Activated CD4-positive, alpha-beta T cell treated with anti-CD3 and anti-CD28 coated beads for 36 hours (primary cell): Measurements from ENCODE around the gene GLTPD2. TPM values are rescaled to one million over a fixed set of nuclear protein-coding genes. Genes with fewer than 3 reads are reported as not detected.

Source experiments
- ATAC-seq: fragments of 200-7000 bp; cut with Tn5 transposase; one replicate; pipeline ENCODE4 v1.10.0; 2021; ENCODE audit warnings: mild to moderate bottlenecking, moderate library complexity
- CTCF ChIA-PET: fragments of 350-600 bp; sonication (Branson Sonifier 250); formaldehyde crosslinking; loops from one replicate; lab custom pipeline; 2021; ENCODE audit warnings: antibody characterized with exemption; lab: Charles Lee
- POLR2A ChIA-PET: fragments of 350-600 bp; sonication (Branson Sonifier 250); formaldehyde crosslinking; loops from one replicate; lab custom pipeline; 2021; ENCODE audit warnings: antibody characterized with exemption, inconsistent platforms; lab: Charles Lee
- DNase-seq: peaks from one replicate; pipeline ENCODE4 v3.0.0-alpha.2; 2020
- H3K27ac Mint-ChIP-seq: one replicate; pipeline ENCODE4 v1.8.0; 2021; ENCODE audit warnings: mixed read lengths
- H3K27me3 Mint-ChIP-seq: one replicate; pipeline ENCODE4 v1.8.0; 2021; ENCODE audit warnings: mixed read lengths
- H3K36me3 Mint-ChIP-seq: one replicate; pipeline ENCODE4 v1.8.0; 2021; ENCODE audit warnings: low read depth, mixed read lengths
- H3K4me1 Mint-ChIP-seq: one replicate; pipeline ENCODE4 v1.8.0; 2021; ENCODE audit warnings: mixed read lengths
- H3K4me3 Mint-ChIP-seq: one replicate; pipeline ENCODE4 v1.8.0; 2021; ENCODE audit warnings: mild to moderate bottlenecking, moderate library complexity, mixed read lengths
- H3K9me3 Mint-ChIP-seq: one replicate; pipeline ENCODE4 v1.8.0; 2021; ENCODE audit warnings: low read depth, mixed read lengths
- intact Hi-C, 2 experiments: fragments of 100-400 bp; cut with DNase I in 1 of 2; cut with micrococcal nuclease in 1 of 2; formaldehyde crosslinking; loops; one replicate each; pipeline versions ENCODE4 v1.14.2 to v1.15.1; 2022 to 2024; cut with DNase I, micrococcal nuclease
- total RNA-seq, 2 experiments: library from RNA; stranded (reverse); gene quantifications; one replicate each; pipeline ENCODE4 v1.2.3, GENCODE V29; 2021

The GLTPD2 gene
- total RNA-seq, 2 experiments from 2014 or later: not detected

DNA sequence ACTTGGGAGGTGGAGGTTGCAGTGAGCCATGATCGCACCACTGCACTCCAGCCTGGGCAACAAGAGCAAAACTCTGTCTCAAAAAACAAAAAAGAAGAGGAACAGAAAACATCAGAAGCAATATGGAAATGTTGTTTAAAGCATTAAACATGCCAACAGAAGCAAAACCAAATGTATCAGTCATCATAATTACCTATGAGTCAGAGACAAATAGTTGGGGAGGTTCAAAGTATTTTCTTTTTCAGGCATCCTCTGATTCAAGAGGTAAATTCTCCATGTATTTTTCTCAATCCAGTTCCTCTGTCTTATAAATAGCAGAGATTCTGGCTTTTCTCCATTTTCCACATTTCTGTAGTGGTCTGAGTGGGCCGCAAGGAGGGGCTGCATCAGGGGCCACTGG is 19.1 kb upstream of the GLTPD2 start:
- Mint-ChIP-seq H3K27me3 (peaks cover 7% of the 10 kb centered on the region), H3K4me3 (no peak overlapping the region), H3K27ac (no peak overlapping the region), H3K4me1 (peaks cover 13% of the 10 kb centered on the region), H3K9me3 (no peaks in the 10 kb centered on the region), H3K36me3 (no peaks in the 10 kb centered on the region)
- DNase-seq: no peak
- peak; percentile 47 for ATAC-seq
- intact Hi-C loops: no loop called here
- CTCF ChIA-PET: interaction anchor here (1.6 kb wide), 1 partner anchor 13 kb away, joined by 3 read pairs; no protein-coding TSS in a partner anchor
- POLR2A ChIA-PET: no interaction called here

DNA sequence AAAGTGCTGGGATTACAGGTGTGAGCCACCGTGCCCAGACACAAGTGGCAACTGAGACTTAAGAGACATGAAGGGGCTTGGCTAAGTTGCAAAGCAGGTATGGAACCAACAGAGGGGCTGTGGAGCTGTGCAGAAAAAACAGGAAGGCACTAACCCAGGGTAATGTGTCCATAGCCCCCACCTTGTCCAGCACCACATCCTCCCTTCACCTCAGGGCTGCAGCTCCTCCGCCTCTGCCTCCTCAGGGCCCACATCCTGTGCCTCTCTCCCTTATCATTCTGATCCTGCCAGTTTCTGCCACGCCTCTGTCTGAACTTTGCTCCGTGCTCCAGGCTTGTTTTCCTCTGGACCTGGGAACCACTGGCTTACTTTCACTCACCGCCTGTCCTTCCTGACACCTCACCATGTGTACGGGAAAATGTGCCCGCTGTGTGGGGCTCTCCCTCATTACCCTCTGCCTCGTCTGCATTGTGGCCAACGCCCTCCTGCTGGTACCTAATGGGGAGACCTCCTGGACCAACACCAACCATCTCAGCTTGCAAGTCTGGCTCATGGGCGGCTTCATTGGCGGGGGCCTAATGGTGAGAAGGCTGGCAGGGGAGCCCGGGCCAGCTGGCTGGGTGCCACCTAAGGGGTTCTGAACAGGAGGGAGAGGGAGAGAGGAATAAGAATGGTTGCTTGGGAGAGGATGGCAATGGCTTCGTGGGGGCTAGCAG is 17.1 kb upstream of the GLTPD2 start, which contains the start of gene TM4SF5:
Gene TM4SF5 (plus strand): TSS at position 368 of the 716 bp plus-strand sequence. CDS start 37 bp downstream, at position 405.
- Mint-ChIP-seq H3K9me3 (no peaks in the 10 kb centered on the region), H3K4me1 (peaks cover 13% of the 10 kb centered on the region), H3K4me3 (no peak within 1 kb of the TSS), H3K27ac (no peak within 1 kb of the TSS), H3K27me3 (peaks cover 7% of the 10 kb centered on the region), H3K36me3 (no peaks in the 10 kb centered on the region)
- peak; percentile 17 for DNase-seq
- ChIA-PET CTCF (no interaction called here), POLR2A (no interaction called here)
- ATAC-seq: peak; percentile 60
- intact Hi-C loops: no loop called here

DNA sequence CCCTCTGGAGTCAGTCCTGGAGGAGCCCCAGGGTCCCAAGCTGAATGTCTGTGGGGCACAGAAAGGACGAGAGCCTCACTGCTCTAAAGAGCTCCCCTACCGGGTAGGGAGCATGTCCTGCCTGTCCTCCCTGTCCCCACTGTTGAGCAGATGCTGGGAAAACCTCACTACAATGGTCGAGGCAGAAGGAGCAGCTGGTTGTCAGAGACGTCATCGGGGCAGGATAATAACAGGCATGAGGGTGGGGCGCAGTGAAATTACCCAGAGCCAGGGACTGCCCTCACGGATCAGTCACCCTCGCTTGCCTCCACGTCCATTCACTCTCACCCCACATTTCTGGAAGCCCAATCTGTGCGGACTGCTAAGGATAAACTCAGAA is 16.5 kb upstream of the GLTPD2 start:
- Mint-ChIP-seq H3K9me3 (no peaks in the 10 kb centered on the region), H3K4me3 (no peak overlapping the region), H3K36me3 (no peaks in the 10 kb centered on the region), H3K27ac (no peak overlapping the region), H3K27me3 (peaks cover 7% of the 10 kb centered on the region), H3K4me1 (peaks cover 13% of the 10 kb centered on the region)
- intact Hi-C loops: no loop called here
- no peak for ATAC-seq
- ChIA-PET CTCF (no interaction called here), POLR2A (no interaction called here)
- no peak for DNase-seq

DNA sequence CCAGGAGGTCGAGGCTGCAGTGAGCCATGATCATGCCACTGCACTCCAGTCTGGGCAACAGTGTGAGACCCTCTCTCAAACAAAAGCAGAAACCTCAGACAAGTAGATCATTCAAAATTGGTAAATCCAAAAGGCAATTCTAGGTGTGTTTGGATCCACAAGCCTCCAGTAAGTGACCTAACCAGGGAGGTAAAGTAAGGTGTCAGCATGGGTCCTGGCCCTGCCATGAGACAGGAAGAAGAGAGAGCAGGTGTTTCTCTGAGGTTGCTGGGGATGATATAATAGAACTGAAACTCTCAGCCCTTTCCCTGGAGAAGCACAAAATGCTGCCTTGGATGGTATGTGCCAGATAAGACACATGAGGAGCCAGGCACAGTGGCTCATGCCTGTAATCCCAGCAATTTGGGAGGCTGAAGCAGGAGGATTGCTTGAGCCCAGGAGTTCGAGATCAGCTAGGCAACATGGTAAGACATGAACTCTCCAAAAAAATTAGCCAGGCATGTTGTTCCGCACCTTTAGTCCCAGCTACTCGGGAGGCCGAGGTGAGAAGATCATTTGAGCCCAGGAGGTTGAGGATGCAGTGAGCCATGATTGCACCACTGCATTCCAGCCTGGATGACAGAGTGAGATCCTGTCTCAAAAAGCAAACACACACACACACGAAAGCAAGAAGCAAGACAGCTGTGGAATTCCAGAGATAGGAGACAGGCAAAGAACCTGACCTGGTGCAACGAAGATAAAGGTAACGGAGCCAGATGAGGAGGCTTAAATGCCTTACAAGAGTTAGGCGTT is 10.6 kb upstream of the GLTPD2 start:
- no peaks in the 10 kb centered on the region for H3K9me3 Mint-ChIP-seq
- intact Hi-C loops: no loop called here
- no peak overlapping the region for H3K27ac Mint-ChIP-seq
- ATAC-seq: no peak
- H3K4me1 Mint-ChIP-seq: no peaks in the 10 kb centered on the region
- H3K27me3 Mint-ChIP-seq: peaks cover 22% of the 10 kb centered on the region
- DNase-seq: no peak
- H3K4me3 Mint-ChIP-seq: no peak overlapping the region
- POLR2A ChIA-PET: interaction anchor here (1.3 kb wide), 1 partner anchor 12 kb away, joined by 3 read pairs; no protein-coding TSS in a partner anchor
- no peaks in the 10 kb centered on the region for H3K36me3 Mint-ChIP-seq
- CTCF ChIA-PET: interaction anchor here (0.5 kb wide), 1 partner anchor 147 kb away, joined by 3 read pairs; no protein-coding TSS in a partner anchor

DNA sequence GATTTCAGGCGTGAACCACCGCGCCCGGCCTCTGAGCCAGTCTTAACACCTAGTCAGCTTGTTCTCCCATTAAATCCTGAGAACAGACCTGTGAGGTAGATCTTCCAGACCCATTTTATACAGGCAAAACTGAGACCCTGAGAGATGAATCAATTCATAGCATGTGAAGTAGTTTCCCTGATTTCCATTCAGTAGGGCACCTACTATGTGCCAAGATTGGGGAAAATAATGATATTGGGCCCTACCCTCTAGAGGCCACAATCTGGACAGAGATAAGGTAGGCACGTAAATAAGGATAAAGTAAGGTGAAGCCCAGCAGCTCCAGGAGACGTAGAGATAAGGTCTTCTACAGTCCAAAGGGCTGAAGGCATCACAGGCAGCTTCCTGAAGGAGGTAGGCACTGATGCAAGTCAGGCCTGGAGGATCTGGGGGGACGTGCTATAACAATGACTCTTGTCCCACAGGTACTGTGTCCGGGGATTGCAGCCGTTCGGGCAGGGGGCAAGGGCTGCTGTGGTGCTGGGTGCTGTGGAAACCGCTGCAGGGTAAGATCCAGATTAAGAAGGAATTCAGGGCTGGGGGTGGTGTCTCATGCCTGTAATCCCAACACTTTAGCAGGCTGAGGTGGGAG is 8.3 kb upstream of the GLTPD2 start:
- POLR2A ChIA-PET: no interaction called here
- H3K9me3 Mint-ChIP-seq: no peaks in the 10 kb centered on the region
- H3K27me3 Mint-ChIP-seq: peaks cover 40% of the 10 kb centered on the region
- intact Hi-C loops: no loop called here
- H3K4me3 Mint-ChIP-seq: no peak overlapping the region
- H3K27ac Mint-ChIP-seq: no peak overlapping the region
- DNase-seq (no peak), ATAC-seq (no peak)
- CTCF ChIA-PET: interaction anchor here (0.6 kb wide), 1 partner anchor 580 kb away, joined by 3 read pairs; no protein-coding TSS in a partner anchor
- peaks cover 2% of the 10 kb centered on the region for H3K4me1 Mint-ChIP-seq
- H3K36me3 Mint-ChIP-seq: no peaks in the 10 kb centered on the region

DNA sequence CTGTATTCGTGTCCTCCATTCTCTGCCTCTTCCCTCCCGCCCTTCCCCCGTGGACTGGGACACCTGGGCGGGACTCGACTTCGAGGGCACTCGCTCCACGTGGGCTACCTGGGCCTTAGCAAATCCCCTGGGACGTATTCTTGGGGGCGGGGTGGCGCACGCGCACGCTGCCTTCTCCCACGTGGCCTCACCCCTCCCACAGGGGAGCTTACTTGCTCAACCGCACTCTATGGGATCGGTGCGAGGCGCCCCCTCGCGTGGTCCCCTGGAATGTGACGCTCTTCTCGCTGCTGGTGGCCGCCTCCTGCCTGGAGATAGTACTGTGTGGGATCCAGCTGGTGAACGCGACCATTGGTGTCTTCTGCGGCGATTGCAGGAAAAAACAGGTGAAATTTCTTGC is 6.1 kb upstream of the GLTPD2 start:
- H3K36me3 Mint-ChIP-seq: no peaks in the 10 kb centered on the region
- POLR2A ChIA-PET: no interaction called here
- H3K4me1 Mint-ChIP-seq: peaks cover 15% of the 10 kb centered on the region
- peaks cover 57% of the 10 kb centered on the region for H3K27me3 Mint-ChIP-seq
- DNase-seq (peak; percentile 55), ATAC-seq (peak; percentile 41)
- intact Hi-C loops: no loop called here
- H3K9me3 Mint-ChIP-seq: no peaks in the 10 kb centered on the region
- H3K27ac Mint-ChIP-seq: no peak overlapping the region
- H3K4me3 Mint-ChIP-seq: no peak overlapping the region
- CTCF ChIA-PET: interaction anchor here (0.6 to 1.2 kb wide), 4 partner anchors 9 to 709 kb away, joined by 3 to 4 read pairs (median 3); no protein-coding TSS in a partner anchor

DNA sequence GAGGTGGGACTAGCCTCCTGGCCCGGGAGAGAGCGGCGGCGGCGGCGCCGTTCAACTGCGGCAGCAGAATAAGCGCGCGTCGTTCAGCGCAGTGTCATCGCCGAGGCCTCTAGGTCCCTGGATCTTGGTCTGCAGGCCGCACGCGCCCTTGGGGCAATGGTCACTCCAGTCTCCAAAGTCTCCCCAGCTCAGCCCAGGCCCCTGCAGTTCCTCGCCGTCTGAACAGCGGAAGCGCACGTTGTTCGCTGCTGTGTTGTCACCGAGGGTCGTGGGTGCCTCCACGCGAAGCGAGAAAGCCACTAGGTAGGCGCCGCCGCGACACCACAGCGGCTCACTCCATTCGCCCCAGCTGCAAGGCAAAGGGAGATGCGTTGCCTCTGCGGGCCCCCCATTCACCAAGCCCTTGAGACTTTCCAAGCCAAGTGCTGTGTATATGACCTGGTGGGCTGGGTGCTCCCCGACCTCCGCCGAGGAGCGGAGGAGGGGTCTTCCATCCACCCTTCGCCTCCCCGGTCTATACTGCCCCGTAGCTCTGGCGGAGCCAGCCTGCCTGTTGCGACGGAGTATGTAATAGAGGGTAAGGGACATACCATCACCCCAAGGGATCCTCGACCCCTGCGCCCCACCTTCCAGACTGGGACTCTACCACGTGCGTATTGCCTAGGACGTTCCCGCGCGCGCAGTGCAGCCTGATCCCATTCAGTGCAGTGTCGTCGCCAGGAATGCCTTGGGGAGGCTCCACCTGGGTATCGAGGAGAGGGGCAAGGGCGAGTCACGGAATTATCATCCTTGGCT is 3.3 kb upstream of the GLTPD2 start:
- intact Hi-C loops: loop anchor here (5.0 kb wide), 3 partner anchors 53 to 143 kb away; partner anchors contain the start of genes ALOX15 (in 1 of the 2), CHRNE (in 1 of the 2) and MED11 (in 1 of the 2)
- peaks cover 18% of the 10 kb centered on the region for H3K4me1 Mint-ChIP-seq
- H3K27me3 Mint-ChIP-seq: peaks cover 60% of the 10 kb centered on the region
- CTCF ChIA-PET: interaction anchor here (1.0 kb wide), 1 partner anchor 45 kb away, joined by 4 read pairs; no protein-coding TSS in a partner anchor
- H3K4me3 Mint-ChIP-seq: no peak overlapping the region
- ATAC-seq (no peak), DNase-seq (peak; percentile 37)
- H3K9me3 Mint-ChIP-seq: no peaks in the 10 kb centered on the region
- no peak overlapping the region for H3K27ac Mint-ChIP-seq
- no peaks in the 10 kb centered on the region for H3K36me3 Mint-ChIP-seq
- POLR2A ChIA-PET: no interaction called here

DNA sequence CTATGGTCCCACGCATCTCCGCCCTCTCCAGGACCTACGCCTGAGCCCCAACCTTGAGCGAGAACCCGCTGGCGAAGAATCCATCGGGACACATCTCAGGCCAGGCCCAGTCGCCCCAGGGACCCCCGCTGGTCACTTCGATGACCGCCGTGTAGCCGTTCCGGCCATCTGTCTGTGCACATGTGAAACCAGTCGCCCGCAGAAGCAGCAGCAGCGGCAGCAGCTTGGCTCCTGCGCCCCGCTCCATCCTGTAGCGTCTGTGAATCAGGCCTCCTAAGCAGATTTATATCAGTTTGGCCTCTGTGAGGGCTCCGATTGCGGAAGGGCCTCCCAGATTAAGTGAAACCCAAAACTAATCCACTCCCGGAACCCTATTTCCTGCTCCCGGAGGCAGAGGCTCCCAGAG is 2.7 kb upstream of the GLTPD2 start, which contains the start of gene VMO1:
Gene VMO1 (minus strand): TSS at position 259 of the 406 bp plus-strand sequence. CDS start 12 bp downstream, at position 247.
- POLR2A ChIA-PET: no interaction called here
- CTCF ChIA-PET: interaction anchor here (1.0 kb wide), 1 partner anchor 45 kb away, joined by 4 read pairs; no protein-coding TSS in a partner anchor
- Mint-ChIP-seq H3K4me1 (peaks cover 22% of the 10 kb centered on the region), H3K27ac (no peak within 1 kb of the TSS), H3K4me3 (no peak within 1 kb of the TSS), H3K36me3 (no peaks in the 10 kb centered on the region), H3K27me3 (peaks cover 56% of the 10 kb centered on the region), H3K9me3 (no peaks in the 10 kb centered on the region)
- DNase-seq (no peak), ATAC-seq (no peak)
- intact Hi-C loops: loop anchor here (5.0 kb wide), 3 partner anchors 54 to 144 kb away; partner anchors contain the start of genes ALOX15 (in 1 of the 2), CHRNE (in 1 of the 2) and MED11 (in 1 of the 2)

DNA sequence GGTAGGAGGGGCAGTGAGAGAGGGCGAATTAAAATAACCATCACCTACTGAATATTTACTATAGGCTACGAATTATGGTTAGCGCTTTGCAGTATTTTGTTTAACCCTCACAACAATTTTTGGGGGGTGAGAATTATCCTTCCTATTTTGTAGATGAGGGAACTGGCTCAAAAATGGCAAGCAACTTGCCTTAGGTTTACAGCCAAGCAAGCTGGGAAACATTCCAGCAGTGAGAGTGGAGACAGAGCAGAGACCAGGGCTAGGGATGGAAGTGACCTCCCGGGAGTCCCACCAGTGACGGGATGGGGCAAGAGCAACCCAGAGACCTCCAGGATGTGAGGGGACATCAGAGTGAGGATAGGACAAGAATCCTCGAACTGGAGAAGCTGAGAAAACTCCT is 2.2 kb upstream of the GLTPD2 start:
- DNase-seq (no peak), ATAC-seq (no peak)
- Mint-ChIP-seq H3K27ac (no peak overlapping the region), H3K27me3 (peaks cover 56% of the 10 kb centered on the region), H3K4me1 (peaks cover 25% of the 10 kb centered on the region), H3K9me3 (no peaks in the 10 kb centered on the region), H3K4me3 (no peak overlapping the region), H3K36me3 (no peaks in the 10 kb centered on the region)
- intact Hi-C loops: loop anchor here (5.0 kb wide), 3 partner anchors 54 to 144 kb away; partner anchors contain the start of genes ALOX15 (in 1 of the 2), CHRNE (in 1 of the 2) and MED11 (in 1 of the 2)
- ChIA-PET CTCF (interaction anchor here (1.0 kb wide), 1 partner anchor 46 kb away, joined by 4 read pairs; no protein-coding TSS in a partner anchor), POLR2A (no interaction called here)

DNA sequence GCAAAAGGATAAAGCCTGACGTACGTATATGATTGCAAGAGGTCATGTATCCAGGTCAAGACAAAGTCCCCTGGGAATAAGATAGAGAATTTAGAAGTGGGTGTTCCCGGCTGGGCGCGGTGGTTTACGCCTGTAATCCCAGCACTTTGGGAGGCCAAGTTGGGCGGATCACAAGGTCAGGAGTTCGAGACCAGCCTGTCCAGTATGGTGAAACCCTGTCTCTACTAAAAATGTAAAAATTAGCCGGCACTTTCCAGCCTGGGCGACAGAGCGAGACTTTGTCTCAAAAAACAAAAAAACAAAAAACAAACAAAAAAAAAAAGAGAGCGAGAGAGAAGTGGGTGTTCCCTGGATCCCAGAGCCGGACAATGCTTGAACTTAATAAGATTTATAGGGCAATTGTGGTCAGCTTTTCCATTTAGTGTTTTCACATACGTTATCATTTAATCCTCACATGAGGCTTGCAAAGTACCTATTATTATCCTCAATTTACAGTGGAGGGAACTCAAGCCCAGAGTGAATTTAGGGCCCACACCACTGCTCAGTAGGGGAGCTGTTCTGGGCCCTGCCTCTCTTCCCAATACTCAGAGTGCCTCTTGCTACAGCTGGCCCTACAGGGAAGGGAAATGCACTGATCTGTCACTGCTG is 481 bp upstream of the GLTPD2 start:
- no peak for ATAC-seq
- peaks cover 45% of the 10 kb centered on the region for H3K27me3 Mint-ChIP-seq
- no peak for DNase-seq
- intact Hi-C loops: loop anchor here (2.0 to 5.0 kb wide), 4 partner anchors 56 to 146 kb away; partner anchors contain the start of genes ALOX15 (in 1 of the 2), CHRNE (in 1 of the 2) and MED11 (in 1 of the 2)
- POLR2A ChIA-PET: interaction anchor here (1.0 kb wide), 1 partner anchor 8 kb away, joined by 3 read pairs; the partner anchor contains the start of gene PSMB6
- CTCF ChIA-PET: interaction anchor here (0.6 to 2.1 kb wide), 6 partner anchors 9 to 181 kb away, joined by 3 to 7 read pairs (median 3); no protein-coding TSS in a partner anchor
- H3K4me1 Mint-ChIP-seq: peaks cover 25% of the 10 kb centered on the region
- H3K9me3 Mint-ChIP-seq: no peaks in the 10 kb centered on the region
- H3K36me3 Mint-ChIP-seq: no peaks in the 10 kb centered on the region
- H3K4me3 Mint-ChIP-seq: peak overlapping the region; percentile 64
- no peak overlapping the region for H3K27ac Mint-ChIP-seq
